Activated T-cell treated with anti-CD3 and anti-CD28 coated beads, Interleukin-2, amount 50 U/mL, for 1 hour (primary cell): Measurements from ENCODE around the gene TMEM218.

ENCODE experiments used
- DNase-seq: peaks from one replicate; pipeline ENCODE4 v3.0.0-alpha.2; 2020

Gene TMEM218

GRCh38 chr11:125088576-125089455 lies 22.6 kb downstream of the TMEM218 start:
- no peak for DNase-seq

- DNase-seq, result no peak
These were observed 23.3 kb downstream of the TMEM218 start for GRCh38 chr11:125088123-125088522.

- no peak for DNase-seq
These were observed 24.7 kb downstream of the TMEM218 start for GRCh38 chr11:125086633-125087296.

GRCh38 chr11:125085301-125086081 lies 25.9 kb downstream of the TMEM218 start:
- no peak for DNase-seq

GRCh38 chr11:125084761-125085231 lies 26.6 kb downstream of the TMEM218 start:
- no peak for DNase-seq

GRCh38 chr11:125084057-125084416 lies 27.4 kb downstream of the TMEM218 start:
- DNase-seq, result no peak

GRCh38 chr11:125083312-125084056 lies 27.9 kb downstream of the TMEM218 start:
- no peak for DNase-seq

GRCh38 chr11:125082611-125083311 lies 28.7 kb downstream of the TMEM218 start:
- no peak for DNase-seq

- no peak for DNase-seq
These were observed 29.4 kb downstream of the TMEM218 start for GRCh38 chr11:125082040-125082439.

- no peak for DNase-seq
These were observed 30.2 kb downstream of the TMEM218 start for GRCh38 chr11:125081098-125081798.

- DNase-seq, result no peak
These were observed 30.9 kb downstream of the TMEM218 start for GRCh38 chr11:125080531-125080911.

- DNase-seq, result no peak
These were observed 31.4 kb downstream of the TMEM218 start for GRCh38 chr11:125079878-125080530.

- no peak for DNase-seq
These were observed 32.1 kb downstream of the TMEM218 start for GRCh38 chr11:125079151-125079877.

- DNase-seq, result no peak
These were observed 32.8 kb downstream of the TMEM218 start for GRCh38 chr11:125078516-125079140.

GRCh38 chr11:125078016-125078415 lies 33.4 kb downstream of the TMEM218 start:
- DNase-seq, result no peak

GRCh38 chr11:125076378-125076945 lies 35.0 kb downstream of the TMEM218 start:
- no peak for DNase-seq

GRCh38 chr11:125075900-125076317 lies 35.5 kb downstream of the TMEM218 start:
- no peak for DNase-seq

- DNase-seq, result no peak
These were observed 36.2 kb downstream of the TMEM218 start for GRCh38 chr11:125075242-125075625.
